PC-3 (cell line): Measurements from ENCODE around the gene CLIP3. TPM values are rescaled to one million over a fixed set of nuclear protein-coding genes. Genes with fewer than 3 reads are reported as not detected.

ENCODE experiments used
- ATAC-seq: fragments of 200-7000 bp; cut with Tn5 transposase; 2 replicates; pipeline ENCODE4 v1.9.1; 2020; ENCODE audit warnings: mild to moderate bottlenecking, moderate library complexity
- BruUV-seq: library from RNA; stranded (reverse); fragments of 400-500 nt; replicated peaks from 2 replicates; lab custom pipeline; 2021; lab: Mats Ljungman, UMichigan
- CTCF ChIA-PET: fragments of 300-600 bp; sonication (Branson Sonifier 250); formaldehyde crosslinking; loops from one replicate; lab custom pipeline; 2022; ENCODE audit warnings: antibody characterized with exemption; lab: Charles Lee
- POLR2A ChIA-PET: fragments of 300-600 bp; sonication (Branson Sonifier 250); formaldehyde crosslinking; loops from one replicate; lab custom pipeline; 2022; ENCODE audit warnings: antibody characterized with exemption; ENCODE audit not compliant: unreplicated experiment; lab: Charles Lee
- DNase-seq: peaks from one replicate; pipeline ENCODE4 v3.0.0-alpha.2; 2015
- H2AFZ ChIP-seq: fragments of 300-600 bp; sonication (generic); 2 replicates; pipeline ENCODE4 v1.6.0; 2016; ENCODE audit warnings: antibody characterized with exemption, low read length
- H3F3A ChIP-seq: fragments of 300-600 bp; sonication (generic); one replicate; pipeline ENCODE4 v1.6.0; 2017; ENCODE audit warnings: antibody characterized with exemption, low read length, control low read depth, mild to moderate bottlenecking; ENCODE audit not compliant: unreplicated experiment
- H3K27ac ChIP-seq: fragments of 300-600 bp; sonication (generic); 2 replicates; pipeline ENCODE4 v1.5.1; 2016; ENCODE audit warnings: mild to moderate bottlenecking, low read length
- H3K27me3 ChIP-seq: fragments of 300-600 bp; sonication (generic); 2 replicates; pipeline ENCODE4 v1.6.1; 2016; ENCODE audit warnings: low read length, mixed read lengths
- H3K36me3 ChIP-seq: fragments of 300-600 bp; sonication (generic); 2 replicates; pipeline ENCODE4 v1.6.1; 2016; ENCODE audit warnings: low read depth, mixed run types, low read length, mixed read lengths
- H3K4me1 ChIP-seq: fragments of 300-600 bp; sonication (generic); 2 replicates; pipeline ENCODE4 v1.5.1; 2016; ENCODE audit warnings: low read length; ENCODE audit not compliant: insufficient read depth
- H3K4me2 ChIP-seq: fragments of 300-600 bp; sonication (generic); 2 replicates; pipeline ENCODE4 v1.6.0; 2016; ENCODE audit warnings: low read length
- H3K4me3 ChIP-seq: fragments of 300-600 bp; sonication (generic); 2 replicates; pipeline ENCODE4 v1.5.1; 2016; ENCODE audit warnings: mild to moderate bottlenecking, low read length, mixed read lengths
- H3K79me2 ChIP-seq: fragments of 300-600 bp; sonication (generic); 2 replicates; pipeline ENCODE4 v1.6.1; 2017; ENCODE audit warnings: low read length, mixed read lengths
- H3K9ac ChIP-seq: fragments of 300-600 bp; sonication (generic); 2 replicates; pipeline ENCODE4 v1.6.0; 2016; ENCODE audit warnings: mild to moderate bottlenecking, low read length
- H3K9me2 ChIP-seq: fragments of 300-600 bp; sonication (generic); replicated peaks from 2 replicates; pipeline ENCODE4 v1.6.1; 2016; ENCODE audit warnings: mixed run types, low read length, mixed read lengths
- H3K9me3 ChIP-seq: fragments of 300-600 bp; sonication (generic); 2 replicates; pipeline ENCODE4 v1.6.1; 2016; ENCODE audit warnings: low read length, mixed read lengths
- H4K20me1 ChIP-seq: fragments of 300-600 bp; sonication (generic); 2 replicates; pipeline ENCODE4 v1.6.1; 2016; ENCODE audit warnings: low read length, mixed read lengths
- CTCF ChIP-seq: fragments of 300-600 bp; sonication (generic); conservative IDR thresholded peaks from 2 replicates; pipeline ENCODE4 v1.5.1; 2017; ENCODE audit warnings: antibody characterized with exemption, low read depth, mild to moderate bottlenecking, low read length
- EZH2 ChIP-seq: fragments of 300-600 bp; sonication (generic); IDR thresholded peaks from one replicate; pipeline ENCODE4 v1.6.1; 2017; ENCODE audit warnings: antibody characterized with exemption, mild to moderate bottlenecking, low read length; ENCODE audit not compliant: unreplicated experiment
- EZH2phosphoT487 ChIP-seq: fragments of 300-600 bp; sonication (generic); IDR thresholded peaks from 2 replicates; pipeline ENCODE4 v1.6.1; 2018; ENCODE audit warnings: mild to moderate bottlenecking, antibody characterized with exemption, low read length, borderline replicate concordance
- intact Hi-C: fragments of 100-400 bp; cut with micrococcal nuclease; formaldehyde crosslinking; loops from 2 replicates; pipeline ENCODE4 v1.9.0; 2023
- total RNA-seq: library from RNA; depleted of rRNA; stranded (reverse); fragments of >200 nt; gene quantifications from 2 replicates; pipeline ENCODE4 v1.2.3, GENCODE V29; 2014

Gene CLIP3
- total RNA-seq, 1 experiment from 2014 or later, result 0.07 TPM

- no peaks in the 10 kb centered on the region for H3K9me2 ChIP-seq
- no TSS peak for BruUV-seq
- no peak for TF ChIP-seq EZH2phosphoT487
- no peak for TF ChIP-seq EZH2
- no peak for TF ChIP-seq CTCF
- ATAC-seq, result no peak
- H3K27ac ChIP-seq, result no peak overlapping the region
- no peaks in the 10 kb centered on the region for H3F3A ChIP-seq
- no peaks in the 10 kb centered on the region for H3K4me1 ChIP-seq
- H3K27me3 ChIP-seq, result no peaks in the 10 kb centered on the region
- H4K20me1 ChIP-seq, result no peaks in the 10 kb centered on the region
- intact Hi-C loops, result no loop called here
- no peak overlapping the region for H2AFZ ChIP-seq
- no peak overlapping the region for H3K4me2 ChIP-seq
- DNase-seq, result no peak
- ChIA-PET CTCF (no interaction called here), POLR2A (no interaction called here)
- H3K79me2 ChIP-seq, result no peaks in the 10 kb centered on the region
- no peaks in the 10 kb centered on the region for H3K9me3 ChIP-seq
- no peaks in the 10 kb centered on the region for H3K36me3 ChIP-seq
- H3K9ac ChIP-seq, result no peak overlapping the region
- H3K4me3 ChIP-seq, result no peak overlapping the region
Measured at GRCh38 chr19:35978271-35978670, 54.4 kb downstream of the CLIP3 start.

- no peaks in the 10 kb centered on the region for H3K4me1 ChIP-seq
- no peak overlapping the region for H3K27ac ChIP-seq
- intact Hi-C loops, result no loop called here
- no peaks in the 10 kb centered on the region for H4K20me1 ChIP-seq
- no peak for TF ChIP-seq EZH2
- no peak for TF ChIP-seq EZH2phosphoT487
- TF ChIP-seq CTCF, result 0 out of 2 replicates have a peak, but pooled peaks have one; percentile 25
- no peaks in the 10 kb centered on the region for H3K36me3 ChIP-seq
- no peak overlapping the region for H3K4me3 ChIP-seq
- no peaks in the 10 kb centered on the region for H3K27me3 ChIP-seq
- H3K9me2 ChIP-seq, result no peaks in the 10 kb centered on the region
- no peak overlapping the region for H3K4me2 ChIP-seq
- H3K9ac ChIP-seq, result no peak overlapping the region
- no peaks in the 10 kb centered on the region for H3F3A ChIP-seq
- BruUV-seq, result no TSS peak
- POLR2A ChIA-PET, result no interaction called here
- ATAC-seq, result no peak
- no peaks in the 10 kb centered on the region for H3K9me3 ChIP-seq
- no peak for DNase-seq
- H2AFZ ChIP-seq, result no peak overlapping the region
- CTCF ChIA-PET, result no interaction called here
- no peaks in the 10 kb centered on the region for H3K79me2 ChIP-seq
Measured at GRCh38 chr19:35977446-35978222, 55.0 kb downstream of the CLIP3 start.

GRCh38 chr19:35975608-35976214 lies 57.0 kb downstream of the CLIP3 start:
- ATAC-seq (no peak), DNase-seq (peak; percentile 18)
- intact Hi-C loops, result no loop called here
- no TSS peak for BruUV-seq
- Histone ChIP-seq H3K4me3 (no peak overlapping the region), H3F3A (no peaks in the 10 kb centered on the region), H3K4me1 (no peaks in the 10 kb centered on the region), H4K20me1 (no peaks in the 10 kb centered on the region), H3K36me3 (no peaks in the 10 kb centered on the region), H3K9me3 (no peaks in the 10 kb centered on the region), H3K27ac (no peak overlapping the region), H3K79me2 (no peaks in the 10 kb centered on the region), H3K4me2 (no peak overlapping the region), H3K9ac (no peak overlapping the region), H2AFZ (no peak overlapping the region), H3K9me2 (no peaks in the 10 kb centered on the region), H3K27me3 (no peaks in the 10 kb centered on the region)
- CTCF ChIA-PET, result no interaction called here
- POLR2A ChIA-PET, result no interaction called here
- TF ChIP-seq EZH2phosphoT487 (no peak), EZH2 (no peak), CTCF (no peak)
